GM21737 (cell line): Measurements from ENCODE around the gene ZDHHC16.
"Not testable (repeated sequence)": the region's sequence is repeated elsewhere in the genome, so short reads cannot be mapped to it uniquely, and the experiment has no call there.

Experiments used
- ATAC-seq: cut with Tn5 transposase; IDR thresholded peaks from one replicate; pipeline ENCODE4 v1.9.1; 2021; ENCODE audit warnings: mild to moderate bottlenecking, moderate library complexity; ENCODE audit not compliant: unreplicated experiment

ZDHHC16 gene

DNA sequence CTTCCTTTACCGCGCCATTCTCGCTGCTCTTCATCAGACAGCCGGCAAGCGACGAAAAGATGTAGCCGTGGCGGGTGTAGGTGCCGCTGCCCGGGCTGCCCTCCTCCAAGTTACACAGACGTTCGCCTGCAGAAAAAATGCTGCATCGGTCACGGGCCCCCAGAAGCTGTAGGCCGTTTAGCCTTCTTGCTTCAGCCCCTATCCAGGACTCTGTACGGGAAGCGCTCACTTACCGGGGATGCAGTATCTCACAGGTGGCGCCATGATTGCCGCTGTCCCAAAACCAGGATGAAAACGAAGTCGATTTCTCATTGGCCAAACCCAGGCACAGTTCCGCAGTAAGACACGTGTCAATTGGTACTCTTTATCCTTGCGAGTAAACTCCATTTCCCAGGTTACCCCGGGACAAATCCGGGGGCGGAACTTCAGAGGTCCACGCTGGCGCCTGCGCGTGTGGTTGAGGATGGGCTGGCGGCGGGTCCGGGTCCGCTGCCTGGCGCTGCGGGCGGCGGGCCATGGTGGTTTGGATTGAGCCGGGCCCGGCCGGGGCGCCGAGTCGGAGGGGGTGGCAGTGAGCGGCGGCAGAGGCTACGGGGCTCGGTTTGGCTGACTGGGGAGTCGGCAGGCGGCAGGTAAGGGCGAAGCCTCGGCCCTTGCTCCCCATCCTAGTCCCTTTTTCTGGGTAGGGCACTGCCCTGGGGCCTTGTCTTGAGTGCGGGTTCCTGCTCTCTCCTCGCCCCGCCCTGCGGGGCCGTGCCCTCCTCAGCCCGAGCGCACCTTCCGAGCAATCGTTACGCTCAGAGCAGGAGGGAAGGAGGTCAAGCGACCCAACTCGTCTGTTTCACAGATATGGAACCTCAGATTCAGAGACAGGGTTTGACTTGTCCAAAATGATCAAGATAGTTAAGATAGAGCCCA, at the start of gene ZDHHC16, which contains the start of gene EXOSC1:
Gene ZDHHC16, plus strand, starts transcription at position 454 of the 918 bp plus-strand sequence. CDS start 5,501 bp downstream, outside the sequence.
Gene EXOSC1, minus strand, starts transcription at position 285 of the 918 bp plus-strand sequence. Its CDS starts 21 bp downstream, at position 264.
- peak; percentile 94 for ATAC-seq

DNA sequence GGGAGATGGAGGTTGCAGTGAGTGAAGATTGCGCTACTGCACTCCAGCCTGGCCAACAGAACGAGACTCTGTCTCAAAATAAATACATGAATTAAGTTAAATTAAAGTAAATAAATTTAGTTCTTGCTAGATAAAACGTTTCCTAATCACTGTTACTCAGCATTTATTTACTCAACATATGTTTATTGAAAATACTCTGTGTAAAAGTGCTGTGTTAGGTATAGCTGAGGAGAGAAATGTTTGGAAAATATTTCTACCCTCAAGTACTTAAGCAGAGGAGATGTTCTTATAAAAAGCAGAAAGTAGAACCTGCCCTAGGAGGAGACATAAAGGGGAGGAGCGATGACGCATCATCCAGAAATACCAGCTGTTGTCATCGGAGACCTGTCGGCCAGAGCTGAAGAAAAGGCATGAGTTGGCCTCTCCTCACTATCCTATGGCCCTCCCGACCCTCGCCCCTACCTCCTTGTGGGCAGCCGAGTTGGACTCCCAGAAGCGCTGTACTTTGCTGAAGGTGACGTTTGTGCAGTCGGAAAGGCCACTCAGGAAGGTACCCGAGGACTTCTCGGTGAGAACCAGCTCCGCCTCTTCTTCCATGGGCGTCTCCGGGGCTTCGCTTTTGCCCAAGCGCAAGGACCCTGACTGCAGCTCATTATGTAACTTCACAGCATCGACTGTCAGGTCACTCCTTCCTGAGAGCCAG, 46.0 kb upstream of the ZDHHC16 start:
- no peak for ATAC-seq

DNA sequence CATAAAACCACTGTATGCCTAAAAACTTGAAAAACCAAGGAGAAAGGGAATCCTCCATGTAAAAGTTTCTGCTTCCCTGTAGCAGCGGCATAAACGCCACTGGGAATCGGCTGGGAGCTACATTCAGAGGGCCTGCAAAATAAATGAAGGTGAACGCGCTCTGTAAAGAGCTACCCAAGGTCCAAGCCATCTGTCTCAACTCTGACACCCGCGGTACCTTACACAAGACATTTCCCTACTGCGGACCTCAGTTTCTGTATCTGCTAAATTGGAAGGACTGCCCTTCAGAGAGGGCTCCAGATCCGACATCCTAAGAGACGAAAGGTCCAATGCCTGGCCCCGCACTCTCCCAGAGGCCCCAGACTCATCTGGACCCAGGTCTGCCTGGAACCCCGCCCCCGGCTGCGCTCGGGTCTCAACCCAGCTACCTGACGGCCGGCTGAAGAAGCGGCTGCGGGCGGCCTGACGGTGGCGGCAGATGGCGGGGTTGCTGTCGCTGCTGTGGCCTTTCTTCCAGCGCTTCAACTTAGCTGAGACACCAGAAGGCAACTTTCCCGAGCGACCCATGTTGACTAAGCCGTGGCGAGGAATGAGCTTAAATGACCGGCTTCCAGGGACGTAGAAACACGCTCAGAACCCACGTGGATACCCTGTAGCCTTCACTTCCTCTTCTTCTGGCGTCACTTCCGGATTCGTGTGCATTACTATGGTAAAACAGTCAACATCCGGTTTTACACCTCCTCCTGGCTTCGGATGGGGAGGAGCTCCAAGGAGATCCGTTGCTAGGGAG, 45.1 kb upstream of the ZDHHC16 start, which contains the start of gene RRP12:
Gene RRP12, minus strand, starts transcription at position 676 of the 790 bp plus-strand sequence. Its CDS starts 109 bp downstream, at position 567.
- peak; percentile 92 for ATAC-seq

DNA sequence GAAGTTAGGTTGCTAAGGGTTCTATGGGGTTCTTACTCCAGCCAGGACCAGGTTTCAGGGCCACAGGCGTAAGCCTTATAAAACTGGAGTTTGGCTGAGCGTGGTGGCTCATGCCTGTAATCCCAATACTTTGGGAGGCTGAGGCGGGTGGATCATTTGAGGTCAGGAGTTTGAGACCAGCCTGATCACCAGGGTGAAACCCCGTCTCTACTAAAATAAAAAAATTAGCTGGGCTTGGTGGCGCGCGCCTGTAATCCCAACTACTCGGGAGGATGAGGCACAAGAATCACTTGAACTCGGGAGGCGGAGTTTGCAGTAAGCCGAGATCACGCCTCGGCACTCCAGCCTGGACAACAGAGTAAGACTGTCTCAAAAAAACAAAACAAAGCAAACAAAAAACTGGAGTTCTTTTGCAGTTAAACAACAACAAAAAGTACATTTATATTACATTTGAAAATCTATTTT, 44.5 kb upstream of the ZDHHC16 start:
- ATAC-seq, result no peak

DNA sequence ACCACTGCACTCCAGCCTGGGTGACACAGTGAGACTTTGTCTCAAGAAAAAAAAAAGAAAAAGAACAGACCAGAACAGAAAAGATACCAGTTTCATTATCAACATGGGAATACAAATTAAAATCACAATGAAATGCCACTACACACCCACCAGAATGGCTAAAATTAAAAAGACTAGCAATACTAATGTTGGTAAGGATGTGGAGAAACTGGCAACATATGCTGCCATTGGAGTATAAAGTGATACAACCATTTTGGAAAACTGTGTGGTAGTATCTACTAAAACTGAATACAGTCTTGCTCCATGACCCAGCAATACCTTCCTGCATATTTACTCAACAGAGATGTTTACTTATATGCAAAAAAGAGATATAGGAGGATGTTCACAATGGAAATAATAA, 41.9 kb upstream of the ZDHHC16 start:
- no peak for ATAC-seq

DNA sequence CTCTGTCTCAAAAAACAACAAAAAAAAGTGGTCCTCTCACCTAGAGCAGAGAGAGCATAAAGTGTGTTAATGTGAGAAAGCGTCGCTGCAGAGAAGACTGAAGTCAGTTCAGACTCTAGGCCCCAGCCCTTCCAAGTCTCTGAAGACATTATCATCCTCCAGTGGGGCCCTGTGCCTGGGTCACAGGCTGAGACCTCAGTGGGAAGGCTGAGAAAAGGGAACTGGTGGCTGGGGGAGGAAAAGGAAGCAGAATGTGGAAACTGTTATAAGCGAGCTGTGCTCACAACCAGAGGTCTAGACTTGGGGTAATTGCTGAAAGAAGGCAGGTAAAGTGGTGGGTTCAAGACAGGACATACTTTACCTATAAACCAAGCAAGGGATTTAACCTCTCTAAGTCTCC, 39.9 kb upstream of the ZDHHC16 start:
- no peak for ATAC-seq

DNA sequence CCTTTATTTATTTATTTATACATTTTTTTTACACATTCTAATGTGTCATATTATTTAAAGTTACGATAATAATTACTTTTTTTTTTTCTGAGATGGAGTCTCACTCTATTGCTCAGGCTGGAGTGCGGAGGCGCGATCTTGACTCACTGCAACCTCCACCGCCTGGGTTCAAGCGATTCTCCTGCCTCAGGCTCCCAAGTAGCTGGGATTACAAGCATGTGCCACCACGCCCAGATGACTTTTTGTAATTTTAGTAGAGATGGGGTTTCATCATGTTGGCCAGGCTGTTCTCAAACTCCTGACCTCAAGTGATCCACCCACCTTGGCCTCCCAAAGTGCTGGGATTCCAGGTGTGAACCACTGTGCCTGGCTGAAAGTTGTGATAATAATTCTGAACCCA, 39.5 kb upstream of the ZDHHC16 start:
- not testable (repeated sequence) for ATAC-seq

DNA sequence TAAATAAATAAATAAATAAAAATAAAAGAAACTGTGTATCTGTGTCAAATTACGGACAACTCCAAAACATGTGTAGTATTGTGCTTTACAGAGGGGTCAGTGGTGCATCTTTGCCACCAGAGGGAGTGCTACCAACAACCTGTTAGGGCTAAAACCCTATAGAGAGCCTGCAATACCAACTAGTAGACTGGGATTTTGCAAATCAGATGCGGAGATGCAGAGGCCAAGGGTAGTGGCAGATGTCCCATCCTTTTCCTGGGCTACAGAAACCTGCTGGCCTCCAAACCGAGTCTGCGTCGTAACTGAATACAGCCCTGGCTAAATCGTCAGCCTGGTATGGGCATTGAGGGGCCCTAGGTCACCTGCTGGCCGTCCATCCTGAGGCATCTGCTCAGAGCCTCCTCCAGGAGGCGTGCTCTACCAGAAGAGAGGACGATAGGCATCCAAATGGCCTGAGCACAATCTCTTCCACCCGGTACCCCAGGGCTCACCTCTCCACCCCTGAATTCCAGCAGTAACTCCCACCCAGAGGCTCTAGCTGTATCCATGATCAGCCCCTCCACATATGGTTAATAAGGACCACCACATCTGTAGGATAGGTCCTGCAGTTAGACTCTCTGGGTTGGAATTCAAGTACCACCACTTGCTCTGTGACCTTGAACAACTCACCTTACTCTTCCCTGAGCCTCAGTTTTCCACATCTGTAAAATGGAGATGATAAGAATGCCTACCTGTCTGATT, 38.6 kb upstream of the ZDHHC16 start:
- peak; percentile 89 for ATAC-seq

DNA sequence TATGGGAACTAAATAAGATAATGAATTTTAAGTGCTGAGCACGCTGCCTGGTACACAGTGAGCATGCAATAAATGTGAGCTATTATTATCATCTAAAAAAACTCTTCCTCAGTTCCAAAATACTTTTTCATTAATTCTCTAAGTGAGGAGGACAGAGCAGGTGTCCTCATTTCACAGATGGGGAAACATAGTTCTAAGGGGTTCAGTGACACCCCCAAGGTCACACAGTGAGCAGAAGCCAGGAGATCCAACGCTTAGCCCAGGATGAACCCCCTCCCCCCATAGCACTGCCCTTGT, 38.1 kb upstream of the ZDHHC16 start:
- ATAC-seq, result no peak

DNA sequence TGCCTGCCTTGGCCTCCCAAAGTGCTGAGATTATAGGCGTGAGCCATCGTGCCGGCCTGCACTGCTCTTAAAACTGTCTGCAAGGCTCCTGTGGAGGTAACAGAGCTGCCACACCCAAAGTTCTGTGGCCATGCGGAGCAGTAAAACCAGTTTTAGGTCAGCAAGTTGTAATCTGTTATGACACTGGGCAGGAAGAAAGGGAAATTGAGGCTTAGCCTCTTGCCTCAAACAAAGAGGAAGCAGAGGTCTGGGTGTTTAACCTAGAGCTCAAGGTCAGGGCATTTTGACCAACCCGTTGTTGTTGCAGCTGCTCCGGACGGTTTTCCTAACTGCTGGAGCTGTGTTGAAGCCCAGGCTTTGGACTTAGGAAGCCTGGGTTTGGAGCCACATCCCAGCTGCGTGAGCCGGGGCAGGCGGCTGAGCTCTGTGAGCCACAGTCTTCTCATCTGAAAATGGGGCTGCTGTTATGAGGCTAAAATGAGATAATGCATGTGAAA, 37.4 kb upstream of the ZDHHC16 start:
- no peak for ATAC-seq

DNA sequence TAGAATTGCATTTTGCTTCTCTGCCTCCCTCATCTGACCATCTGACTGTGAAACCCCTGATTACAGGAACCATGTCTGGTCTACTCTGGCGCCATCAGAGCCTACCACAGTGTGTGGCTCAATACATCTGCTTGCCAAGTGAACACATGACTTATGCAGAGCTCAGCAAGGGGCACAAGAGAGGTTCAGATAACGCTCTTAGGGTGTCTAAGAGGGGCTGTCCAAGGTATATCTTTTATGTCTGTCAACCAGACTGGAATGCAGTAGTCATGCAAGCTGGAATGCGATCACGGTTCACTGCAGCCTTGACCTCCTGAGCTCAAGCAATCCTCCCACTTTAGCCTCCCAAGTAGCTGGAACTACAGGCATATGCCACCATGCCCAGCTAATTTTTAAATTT, 34.6 kb upstream of the ZDHHC16 start:
- ATAC-seq, result no peak

DNA sequence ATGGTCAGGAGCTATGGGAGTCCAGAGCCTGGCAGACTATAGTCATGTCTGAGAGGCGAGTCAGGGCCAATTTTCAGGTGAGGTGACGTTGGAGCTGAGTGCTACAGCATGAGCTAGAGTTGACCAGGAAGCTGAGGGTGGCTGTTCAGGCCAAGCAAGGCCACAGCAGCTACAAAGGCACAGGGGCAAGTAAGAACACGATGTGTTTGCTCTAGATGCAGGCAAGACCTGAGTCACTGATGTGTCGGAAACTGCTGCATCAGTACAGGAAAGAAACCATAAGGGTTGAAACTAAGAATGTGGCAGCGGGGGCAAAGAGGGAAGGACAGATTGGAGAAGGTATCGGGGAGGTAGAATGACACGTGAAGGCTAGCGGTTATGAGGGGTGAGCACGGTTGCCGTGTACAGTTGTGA, 33.1 kb upstream of the ZDHHC16 start:
- no peak for ATAC-seq

DNA sequence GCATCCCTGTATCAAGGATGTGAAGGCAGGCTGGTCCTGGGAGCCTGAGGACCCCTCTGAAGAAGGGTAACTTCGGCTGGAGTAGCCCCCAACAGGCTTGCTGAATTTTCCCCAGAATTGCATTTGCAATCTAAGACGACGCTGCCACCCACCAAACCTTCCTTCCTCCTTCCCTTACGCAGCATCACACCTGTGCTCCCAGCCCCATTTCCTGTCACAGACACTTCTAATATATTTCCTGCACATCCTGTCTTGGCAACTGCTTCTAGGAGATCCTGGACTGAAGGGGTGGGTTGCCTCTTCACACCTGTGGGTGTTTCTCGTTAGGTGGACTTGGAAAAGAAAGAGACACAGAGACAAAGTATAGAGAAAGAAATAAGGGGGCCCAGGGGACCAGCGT, 29.4 kb upstream of the ZDHHC16 start:
- ATAC-seq, result no peak

DNA sequence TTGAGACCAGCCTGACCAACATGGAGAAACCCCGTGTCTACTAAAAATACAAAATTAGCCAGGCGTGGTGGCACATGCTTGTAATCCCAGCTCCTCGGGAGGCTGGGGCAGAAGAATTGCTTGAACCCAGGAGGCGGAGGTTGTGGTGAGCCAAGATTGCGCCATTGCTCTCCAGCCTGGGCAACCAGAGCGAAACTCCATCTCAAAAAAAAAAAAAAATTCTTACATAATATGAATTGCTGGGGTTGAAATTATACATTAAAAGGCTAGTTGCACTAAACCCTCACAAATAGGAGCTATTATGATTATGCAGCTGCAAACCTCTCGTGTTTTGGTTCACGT, 22.2 kb upstream of the ZDHHC16 start:
- ATAC-seq, result not testable (repeated sequence)

DNA sequence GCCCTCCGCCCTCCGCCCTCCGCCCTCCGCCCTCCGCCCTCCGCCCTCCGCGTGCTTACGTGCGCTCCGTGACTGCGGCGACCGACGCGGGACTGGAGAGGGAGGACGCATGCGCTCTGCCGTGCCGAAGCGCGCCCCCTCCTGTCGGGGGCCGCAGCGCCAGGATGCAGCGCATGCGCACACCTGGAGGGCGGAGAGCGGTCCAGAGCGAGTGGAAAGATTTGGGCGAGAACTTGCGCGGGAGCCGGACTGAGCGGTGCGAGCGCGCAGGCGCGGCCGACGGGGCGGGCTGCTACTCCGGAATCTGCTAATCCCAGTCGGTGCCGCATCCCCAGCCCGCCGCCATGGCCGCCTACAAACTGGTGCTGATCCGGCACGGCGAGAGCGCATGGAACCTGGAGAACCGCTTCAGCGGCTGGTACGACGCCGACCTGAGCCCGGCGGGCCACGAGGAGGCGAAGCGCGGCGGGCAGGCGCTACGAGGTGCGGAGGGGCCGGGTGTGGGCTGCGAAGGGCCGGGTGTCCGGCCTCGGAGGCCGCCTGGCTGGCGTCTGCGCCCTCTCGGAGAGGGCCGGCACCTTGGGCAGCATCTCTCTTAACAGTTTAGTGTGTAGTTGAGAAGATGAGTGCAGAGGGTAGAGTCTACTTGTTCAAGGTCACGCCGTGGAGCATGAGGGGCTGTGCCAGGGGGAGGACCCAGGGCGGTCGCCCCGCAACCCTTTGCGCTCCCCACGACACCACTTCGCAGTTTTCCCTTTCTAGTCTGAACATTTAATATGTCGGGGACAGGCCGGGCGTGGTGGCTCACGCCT, 19.8 kb upstream of the ZDHHC16 start, which contains the start of gene PGAM1:
Gene PGAM1, plus strand, starts transcription at position 228 of the 812 bp plus-strand sequence. Its CDS starts 117 bp downstream, at position 345.
- ATAC-seq, result peak; percentile 82

DNA sequence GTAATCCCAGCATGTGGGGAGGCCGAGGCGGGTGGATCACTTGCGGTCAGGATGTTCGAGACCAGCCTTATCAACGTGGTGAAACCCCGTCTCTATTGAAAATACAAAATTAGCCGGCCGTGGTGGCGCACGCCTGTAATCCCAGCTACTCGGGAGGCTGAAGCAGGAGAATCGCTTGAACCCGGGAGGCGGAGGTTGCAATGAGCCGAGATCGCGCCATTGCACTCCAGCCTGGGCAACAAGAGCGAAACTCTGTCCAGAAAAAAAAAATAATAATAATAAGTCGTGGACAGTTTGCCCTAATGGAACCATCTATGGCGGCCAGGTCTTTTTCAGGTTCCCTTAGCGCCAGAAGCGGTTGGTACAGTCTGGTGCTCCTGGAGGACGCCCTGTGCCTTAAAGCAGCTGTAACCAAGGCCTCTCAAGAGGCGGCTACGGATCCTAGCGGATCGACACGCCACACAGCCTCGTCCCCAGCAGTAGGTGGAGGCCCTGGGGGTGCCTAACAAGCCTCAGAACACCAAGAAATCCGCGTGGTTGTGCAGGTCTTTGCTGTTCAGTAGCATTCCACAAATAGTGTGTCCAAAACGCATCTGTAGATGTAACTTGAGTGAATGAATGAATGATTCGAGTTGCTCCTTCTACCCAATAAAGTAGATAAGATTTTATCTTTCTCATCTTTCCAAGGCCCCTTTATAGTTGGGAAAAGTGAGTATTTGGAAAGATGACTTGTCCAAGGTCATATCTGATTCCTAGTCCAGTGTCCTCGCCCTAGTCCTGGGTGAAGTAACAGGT, 19.0 kb upstream of the ZDHHC16 start:
- no peak for ATAC-seq

DNA sequence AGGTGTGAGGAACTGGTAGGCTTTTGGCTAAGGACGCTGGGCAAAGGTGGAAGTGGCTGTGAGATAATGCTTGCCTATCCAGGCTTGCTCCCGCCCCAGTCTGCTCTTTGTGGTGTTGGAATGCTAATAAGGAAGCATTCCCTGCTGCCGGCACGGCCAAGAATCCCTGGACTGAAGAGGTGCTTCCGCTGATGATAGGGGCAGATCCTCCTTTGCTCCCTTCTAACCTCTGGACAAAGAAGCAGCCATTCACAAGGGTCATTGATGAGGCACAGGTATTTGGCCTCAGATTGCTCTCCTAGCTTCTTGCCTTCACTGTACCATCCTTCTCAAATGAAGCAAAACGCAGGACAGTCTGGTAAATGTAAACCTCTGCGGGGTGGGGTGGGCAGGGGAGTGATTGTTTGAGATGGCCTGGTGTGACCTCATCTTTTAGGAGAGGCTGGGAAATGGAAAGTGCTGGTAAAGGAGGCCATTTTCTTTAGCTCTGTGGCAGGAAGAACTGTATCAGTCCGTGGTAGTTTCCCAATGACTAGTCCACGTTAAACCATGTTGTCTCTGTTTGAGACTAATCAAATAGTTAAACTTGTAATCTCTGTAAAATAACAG, 18.3 kb upstream of the ZDHHC16 start:
- ATAC-seq, result no peak

DNA sequence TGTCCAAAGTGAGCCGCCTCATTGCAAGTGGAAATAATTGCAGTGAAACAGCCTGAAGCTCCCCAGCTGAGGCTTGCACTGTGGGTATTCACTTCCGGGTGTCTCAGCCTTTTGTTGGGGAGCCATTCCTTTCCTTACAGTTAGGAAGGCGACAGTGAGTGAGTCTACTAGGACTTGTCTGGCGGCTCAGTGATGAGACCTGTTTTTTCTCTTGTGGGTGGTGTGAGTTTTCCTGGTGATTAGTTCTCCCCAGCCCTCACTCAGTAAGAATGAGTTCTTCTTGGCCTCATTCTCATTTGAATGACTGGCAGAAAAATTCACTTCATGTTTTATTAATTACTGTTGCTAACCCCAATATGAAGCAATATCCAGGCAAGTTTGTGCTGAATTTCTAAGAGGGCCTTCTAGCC, 17.4 kb upstream of the ZDHHC16 start:
- no peak for ATAC-seq
